GM12878 (cell line): ENCODE measurements around the gene KMT2E. TPM values are rescaled to one million over a fixed set of nuclear protein-coding genes. Genes with fewer than 3 reads are reported as not detected.

ENCODE experiments used
- ATAC-seq: fragments of 200-7000 bp; cut with Tn5 transposase; 3 replicates; pipeline ENCODE4 v1.9.1; 2020; ENCODE audit warnings: mild to moderate bottlenecking, moderate library complexity
- BruUV-seq: library from RNA; stranded (reverse); fragments of 400-500 nt; replicated peaks from 2 replicates; lab custom pipeline; 2021; lab: Mats Ljungman, UMichigan
- CTCF ChIA-PET: fragments of 300-600 bp; sonication (Branson Sonifier 250); formaldehyde crosslinking; extraction: SDS; loops from one replicate; lab custom pipeline; 2021; ENCODE audit warnings: inconsistent platforms; lab: Yijun Ruan, JAX
- POLR2A ChIA-PET: fragments of 350-600 bp; formaldehyde crosslinking; extraction: SDS; loops from one replicate; lab custom pipeline; 2021; ENCODE audit warnings: inconsistent platforms; lab: Charles Lee
- RAD21 ChIA-PET: fragments of 300-600 bp; sonication (Branson Sonifier 250); formaldehyde crosslinking; loops from one replicate; lab custom pipeline; 2023; ENCODE audit warnings: antibody characterized with exemption; ENCODE audit not compliant: unreplicated experiment; lab: Charles Lee
- SMC1A ChIA-PET: fragments of 300-600 bp; sonication (Branson Sonifier 250); formaldehyde crosslinking; loops from one replicate; lab custom pipeline; 2023; ENCODE audit not compliant: unreplicated experiment, uncharacterized antibody; lab: Charles Lee
- DNase-seq: peaks from one replicate; pipeline ENCODE4 v3.0.0-alpha.2; 2011; ENCODE audit warnings: low read depth, low spot score
- FAIRE-seq: peaks from 3 replicates; lab custom pipeline; 2011; peaks lifted over from hg19 to GRCh38; lab: Jason Lieb, UNC
- H2AFZ ChIP-seq: 2 replicates; pipeline ENCODE4 v1.6.0; 2011; ENCODE audit warnings: low read depth, low read length, control low read depth; ENCODE audit not compliant: control insufficient read depth
- H3K27ac ChIP-seq: 2 replicates; pipeline ENCODE4 v1.5.1; 2011; ENCODE audit warnings: control low read depth; ENCODE audit not compliant: control insufficient read depth, insufficient read depth
- H3K27me3 ChIP-seq, 2 experiments: replicated peaks in 1 of 2; 2 replicates each; pipeline versions ENCODE4 v1.6.0 to v1.6.1; 2011; ENCODE audit warnings: low read length in 1 of 2; ENCODE audit not compliant: control insufficient read depth in 2 of 2, insufficient read depth in 2 of 2
- H3K36me3 ChIP-seq, 2 experiments: 2 replicates each; pipeline ENCODE4 v1.5.1; 2011; ENCODE audit warnings: low read length in 1 of 2; ENCODE audit not compliant: control insufficient read depth in 2 of 2, insufficient read depth in 2 of 2
- H3K4me1 ChIP-seq: 2 replicates; pipeline ENCODE4 v1.6.1; 2011; ENCODE audit warnings: mild to moderate bottlenecking, low read length, moderate library complexity, mixed read lengths; ENCODE audit not compliant: control insufficient read depth, insufficient read depth
- H3K4me2 ChIP-seq: 2 replicates; pipeline ENCODE4 v1.6.0; 2011; ENCODE audit warnings: control low read depth; ENCODE audit not compliant: control insufficient read depth, insufficient read depth
- H3K4me3 ChIP-seq: fragments of 200-600 bp; sonication (generic); 2 replicates; pipeline ENCODE4 v1.5.1; 2016
- H3K79me2 ChIP-seq: 2 replicates; pipeline ENCODE4 v1.6.0; 2011; ENCODE audit warnings: low read length; ENCODE audit not compliant: control insufficient read depth, insufficient read depth
- H3K9ac ChIP-seq: 2 replicates; pipeline ENCODE4 v1.8.0; 2011; ENCODE audit warnings: low read length, control low read depth, mixed read lengths; ENCODE audit not compliant: control insufficient read depth, insufficient read depth
- H3K9me3 ChIP-seq: replicated peaks from 3 replicates; pipeline ENCODE4 v1.5.1; 2011; ENCODE audit warnings: mild to moderate bottlenecking, low read length; ENCODE audit not compliant: control insufficient read depth, insufficient read depth
- H4K20me1 ChIP-seq: 2 replicates; pipeline ENCODE4 v1.6.0; 2011; ENCODE audit not compliant: control insufficient read depth, insufficient read depth
- CBX5 ChIP-seq: sonication (generic); IDR thresholded peaks from 2 replicates; pipeline ENCODE4 v1.6.1; 2016; ENCODE audit warnings: low read depth, moderate library complexity, mild to moderate bottlenecking, inconsistent platforms
- FOXK2 ChIP-seq: fragments of 450-650 bp; IDR thresholded peaks from 2 replicates; pipeline ENCODE4 v1.6.1; 2017; ENCODE audit warnings: mild to moderate bottlenecking, moderate library complexity
- NR2C1 ChIP-seq: fragments of 450-650 bp; IDR thresholded peaks from 2 replicates; pipeline ENCODE4 v1.6.1; 2017; ENCODE audit warnings: antibody characterized with exemption, mild to moderate bottlenecking, moderate library complexity
- NR2C2 ChIP-seq: IDR thresholded peaks from 2 replicates; pipeline ENCODE4 v1.6.1; 2011; ENCODE audit warnings: borderline replicate concordance, low read depth; ENCODE audit not compliant: control insufficient read depth, insufficient read length
- PML ChIP-seq: IDR thresholded peaks from 2 replicates; pipeline ENCODE4 v1.6.1; 2012; ENCODE audit warnings: low read length, inconsistent platforms
- RFX5 ChIP-seq: IDR thresholded peaks from 2 replicates; pipeline ENCODE4 v1.6.1; 2011; ENCODE audit warnings: low read depth, low read length, improper control_type of control experiment
- SREBF1 ChIP-seq: IDR thresholded peaks from 2 replicates; pipeline ENCODE4 v1.6.1; 2012; ENCODE audit warnings: mild to moderate bottlenecking, low read length
- TBL1XR1 ChIP-seq: IDR thresholded peaks from 2 replicates; pipeline ENCODE4 v1.6.1; 2012; ENCODE audit warnings: low read depth, low read length, improper control_type of control experiment
- WRNIP1 ChIP-seq: IDR thresholded peaks from 2 replicates; pipeline ENCODE4 v1.6.1; 2011; ENCODE audit warnings: low read depth, low read length, improper control_type of control experiment, borderline replicate concordance
- ZNF24 ChIP-seq: fragments of 450-650 bp; IDR thresholded peaks from 2 replicates; pipeline ENCODE4 v1.6.1; 2017; ENCODE audit warnings: antibody characterized with exemption, mild to moderate bottlenecking
- ZZZ3 ChIP-seq: IDR thresholded peaks from 2 replicates; pipeline ENCODE4 v1.6.1; 2011; ENCODE audit warnings: low read depth; ENCODE audit not compliant: control insufficient read depth, insufficient read length
- WGBS: methylation state at CpG from one replicate; pipeline ENCODE4 v1.1.6; 2016; ENCODE audit warnings: low lambda C conversion rate; ENCODE audit not compliant: insufficient replicate concordance, insufficient coverage; ENCODE audit errors: missing lambda C conversion rate; 5-methylcytosine and 5-hydroxymethylcytosine counted together
- in situ Hi-C: fragments of 300-500 bp; cut with MboI; formaldehyde crosslinking; loops from 9 replicates; pipeline ENCODE4 v1.14.3; 2018; ENCODE audit warnings: mixed read lengths
- intact Hi-C: fragments of 100-400 bp; cut with micrococcal nuclease; formaldehyde crosslinking; loops from one replicate; pipeline ENCODE4 v1.14.2; 2022; ENCODE audit not compliant: unreplicated experiment
- polyA plus RNA-seq, 11 experiments: library from polyadenylated mRNA; depleted of rRNA in 4 of 11; unstranded in 6 of 11; stranded (reverse) in 5 of 11; fragments of >200 nt; fragmentation: Nextera tagmentation in 4 of 11; fragmentation: Illumina TruSeq in 1 of 11; extraction: Ambion mirVana in 4 of 11; extraction: Trizol in 1 of 11; gene quantifications; 1 replicate in 1 of 11; 2 replicates in 10 of 11; pipeline versions ENCODE4 v1.2.1 to v1.2.3, GENCODE V29; 2011 to 2016; ENCODE audit warnings: inconsistent platforms in 2 of 11, missing spikeins in 2 of 11, low read depth in 1 of 11
- total RNA-seq, 4 experiments: library from RNA; depleted of rRNA in 3 of 4; stranded (reverse); fragments of >200 nt in 3 of 4; fragmentation: Illumina TruSeq in 1 of 4; extraction: Trizol in 1 of 4; gene quantifications; 2 replicates each; pipeline versions ENCODE4 v1.2.1 to v1.2.3, GENCODE V29; 2013 to 2021
- TF ChIP-seq, protein P1 (sequence below): IDR thresholded peaks from 2 replicates; pipeline ENCODE4 v1.6.1; 2011; ENCODE audit warnings: low read depth, mild to moderate bottlenecking, low read length, moderate library complexity, borderline replicate concordance; ENCODE audit errors: extremely low read depth

The KMT2E gene
- total and polyA plus RNA-seq, 10 of the 15 experiments (the other 5 are each of a cell fraction or from before 2014, with no cell fraction given) = 13.2 to 68.1 (median 34.1) TPM

DNA sequence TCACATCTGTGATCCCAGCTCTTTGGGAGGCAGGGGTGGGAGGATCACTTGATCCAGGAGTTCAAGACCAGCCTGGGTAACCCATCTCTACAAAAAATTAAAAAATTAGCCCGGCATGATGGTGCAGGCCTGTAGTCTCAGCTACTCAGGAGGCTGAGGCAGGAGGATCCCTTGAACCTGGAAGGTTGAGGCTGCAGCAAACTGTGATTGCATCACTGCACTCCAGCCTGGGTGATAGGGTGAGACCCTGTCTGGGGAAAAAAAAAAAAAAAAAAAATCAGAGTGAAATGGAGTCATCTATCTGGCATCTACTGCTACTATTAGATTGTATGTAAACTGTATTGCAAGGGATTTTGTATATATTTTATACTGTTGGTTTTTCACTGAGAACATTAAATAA is 59.1 kb downstream of the KMT2E start:
- no peaks in the 10 kb centered on the region for H3K4me1 ChIP-seq
- H3K9me3 ChIP-seq = no peaks in the 10 kb centered on the region
- H3K36me3 ChIP-seq = peaks cover 4 to 42% of the 10 kb centered on the region in 2 experiments
- in situ Hi-C loops (no loop called here), intact Hi-C loops (no loop called here)
- H4K20me1 ChIP-seq = no peaks in the 10 kb centered on the region
- no peak overlapping the region for H3K4me3 ChIP-seq
- H3K9ac ChIP-seq = no peak overlapping the region
- no peaks in the 10 kb centered on the region for H3K27me3 ChIP-seq
- WGBS = 100% methylated on average over 1 of the region's 1 CpG
- ChIA-PET RAD21 (no interaction called here), CTCF (interaction anchor here (1.0 to 1.4 kb wide), 2 partner anchors 15 to 92 kb away, joined by 4 read pairs; no protein-coding TSS in a partner anchor), POLR2A (interaction anchor here (0.6 to 0.7 kb wide), 2 partner anchors 41 to 114 kb away, joined by 3 read pairs; no protein-coding TSS in a partner anchor), SMC1A (interaction anchor here (2.8 kb wide), 1 partner anchor 91 kb away, joined by 14 read pairs; no protein-coding TSS in a partner anchor)
- H2AFZ ChIP-seq = no peak overlapping the region
- no peak overlapping the region for H3K4me2 ChIP-seq
- no peak overlapping the region for H3K27ac ChIP-seq
- no peaks in the 10 kb centered on the region; the same call in 1 of the 2 replicates for H3K79me2 ChIP-seq
- ATAC-seq (no peak), DNase-seq (no peak), FAIRE-seq (no peak)
- BruUV-seq = no TSS peak
- TF ChIP-seq WRNIP1 (no peak), RFX5 (no peak), ZZZ3 (no peak), CBX5 (no peak), PML (no peak), TBL1XR1 (no peak), NR2C2 (no peak), NR2C1 (no peak), SREBF1 (no peak), ZNF24 (no peak), FOXK2 (no peak)
- TF ChIP-seq, protein P1, sequence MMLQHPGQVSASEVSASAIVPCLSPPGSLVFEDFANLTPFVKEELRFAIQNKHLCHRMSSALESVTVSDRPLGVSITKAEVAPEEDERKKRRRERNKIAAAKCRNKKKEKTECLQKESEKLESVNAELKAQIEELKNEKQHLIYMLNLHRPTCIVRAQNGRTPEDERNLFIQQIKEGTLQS = no peak
